ENCODE results near the gene VAV2.
"Not testable (repeated sequence)": the region's sequence is repeated elsewhere in the genome, so short reads cannot be mapped to it uniquely, and the experiment has no call there.

Gene VAV2

DNA sequence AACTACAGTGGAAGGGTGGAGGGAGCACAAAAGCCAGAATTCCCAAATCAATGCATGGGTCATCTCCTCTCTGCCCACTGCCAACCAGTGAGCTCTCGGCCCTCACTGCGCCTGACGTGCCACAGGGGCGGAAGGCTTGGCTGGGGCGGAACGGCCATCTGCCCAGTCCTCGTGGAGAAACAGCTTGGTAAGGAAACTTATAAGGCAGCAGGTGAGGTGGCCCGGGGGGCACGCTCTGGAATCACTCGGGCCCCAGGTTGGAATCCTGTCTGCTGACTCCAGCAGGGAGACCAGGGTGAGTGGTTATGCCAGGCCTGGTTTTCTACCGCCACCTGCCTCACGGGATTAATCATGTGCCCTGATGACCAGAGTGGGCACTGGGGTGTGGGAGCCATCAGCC lies 52.3 kb downstream of the VAV2 start:
- in situ Hi-C loops (cut with HindIII; ENCODE audit: low sequenced_read_pairs) = no loop called here

DNA sequence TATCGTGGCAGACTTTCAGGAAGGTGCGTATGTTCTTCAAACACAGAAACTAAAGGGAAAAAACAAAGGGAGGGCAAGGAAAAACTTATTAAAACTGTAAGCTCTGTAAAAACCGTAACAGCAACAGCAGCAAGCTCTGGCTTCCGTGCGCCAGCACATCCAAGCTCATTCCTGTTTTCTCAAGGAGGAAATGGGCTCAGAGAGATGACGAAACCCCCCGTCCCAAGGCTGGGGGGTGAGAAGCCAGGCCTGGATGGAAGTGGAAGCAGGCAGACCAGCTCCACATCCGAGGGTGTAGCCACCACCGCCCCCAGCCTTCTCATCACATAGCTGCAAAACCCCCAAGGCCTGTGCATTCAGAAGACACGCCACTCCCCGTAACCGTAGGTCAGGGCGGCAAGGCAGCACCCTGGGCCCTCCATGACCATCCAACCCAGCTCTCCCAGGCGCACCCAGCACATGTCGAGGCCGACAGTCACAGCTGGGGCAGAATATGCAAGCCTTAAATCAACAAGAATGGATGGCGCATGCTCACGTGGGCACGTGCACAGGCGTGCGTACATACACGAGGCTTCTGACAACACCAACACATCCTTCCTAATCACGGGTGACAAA lies 52.8 kb downstream of the VAV2 start:
- in situ Hi-C loops (cut with HindIII; ENCODE audit: low sequenced_read_pairs) = no loop called here

DNA sequence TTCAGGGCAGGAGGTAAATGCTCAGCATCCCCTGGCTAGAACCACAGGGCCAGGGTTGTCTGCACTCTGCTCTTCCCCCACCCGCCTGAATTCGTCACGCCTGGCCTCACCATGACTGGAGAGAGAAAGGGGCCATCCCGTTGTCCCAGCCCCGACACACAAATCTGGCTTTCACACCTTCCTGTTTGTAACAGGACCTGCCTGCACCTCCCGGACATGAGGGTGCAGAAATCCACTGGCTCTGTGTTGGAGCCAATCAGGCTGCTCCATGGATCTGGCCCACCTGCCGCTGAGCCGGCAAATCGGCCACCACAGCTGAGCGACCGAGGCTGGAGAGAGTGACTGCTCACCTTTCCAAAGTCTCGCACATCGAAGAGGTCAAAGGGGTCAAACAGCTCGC lies 53.4 kb downstream of the VAV2 start:
- in situ Hi-C loops (cut with HindIII; ENCODE audit: low sequenced_read_pairs) = no loop called here

DNA sequence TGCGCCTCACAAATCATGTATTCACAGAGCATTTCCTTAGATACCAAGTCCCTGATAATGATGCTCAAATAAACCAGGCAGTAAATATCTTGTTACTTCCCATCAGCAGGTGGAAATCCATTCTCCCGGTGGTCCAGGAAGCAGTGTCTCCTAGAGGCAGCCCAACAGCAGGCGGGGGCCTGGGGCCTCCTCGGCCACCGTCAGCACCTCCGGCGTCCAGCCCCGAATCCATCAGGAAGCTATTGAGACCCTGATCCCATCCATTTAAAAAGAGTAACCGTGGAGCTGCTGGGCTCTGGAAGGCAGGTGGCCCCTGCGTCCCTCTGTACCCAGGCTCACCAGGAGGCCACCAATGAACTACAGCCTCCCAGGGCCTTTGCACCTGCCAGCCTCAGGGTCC lies 54.0 kb downstream of the VAV2 start:
- in situ Hi-C loops (cut with HindIII; ENCODE audit: low sequenced_read_pairs) = no loop called here

DNA sequence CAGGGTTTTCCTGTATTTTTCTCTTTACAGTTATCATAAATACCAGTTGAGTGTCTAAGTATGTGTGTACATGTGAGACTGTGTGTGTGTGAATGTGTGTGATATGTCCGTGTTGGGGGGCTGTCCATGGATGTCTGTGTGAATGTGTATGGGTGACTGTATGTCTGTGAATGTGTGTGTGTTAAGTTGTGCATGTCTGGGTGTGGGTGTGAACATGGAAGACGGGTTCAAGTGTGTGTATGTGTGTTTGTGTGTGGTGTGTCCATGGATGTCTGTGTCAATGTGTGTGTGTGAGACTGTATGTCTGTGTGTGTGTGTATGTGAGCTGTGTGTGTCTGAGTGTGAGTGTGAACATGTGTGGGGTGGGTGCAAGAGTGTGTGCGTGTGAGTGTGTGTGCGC lies 55.0 kb downstream of the VAV2 start:
- in situ Hi-C loops (cut with HindIII; ENCODE audit: low sequenced_read_pairs) = no loop called here

DNA sequence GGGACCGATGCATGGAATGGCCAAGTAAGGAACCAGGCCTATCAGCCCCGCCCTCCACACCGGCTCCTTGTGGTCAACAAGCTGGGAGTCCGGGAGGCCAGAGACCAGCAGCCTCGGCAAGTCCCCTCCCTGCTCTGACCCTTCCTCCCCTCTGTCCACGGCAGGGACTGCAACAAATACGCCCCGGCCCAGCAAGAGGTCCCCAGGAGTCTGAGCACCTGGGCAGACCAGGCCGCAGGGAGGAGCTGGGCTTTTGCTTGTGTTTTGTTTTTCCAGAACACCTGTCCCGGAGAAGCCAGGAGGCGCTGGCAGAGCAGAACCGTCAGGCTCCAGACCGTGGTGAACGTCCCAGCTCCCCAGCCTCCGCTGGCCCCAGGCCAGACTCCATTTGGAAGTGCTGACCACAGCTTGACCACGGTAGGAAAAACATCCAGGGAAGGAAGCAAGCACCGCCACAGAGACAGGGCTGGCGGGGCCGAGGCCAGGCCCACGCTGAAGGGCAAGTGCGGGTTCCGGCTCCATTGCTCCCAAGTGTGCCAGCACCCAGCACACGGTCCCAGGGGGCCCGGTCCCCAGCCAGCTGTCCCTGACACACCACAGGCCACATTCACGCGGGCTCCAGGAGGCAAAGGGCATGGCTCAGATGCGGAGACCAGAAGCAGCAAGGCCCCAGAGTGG lies 56.7 kb downstream of the VAV2 start:
- in situ Hi-C loops (cut with HindIII; ENCODE audit: low sequenced_read_pairs) = no loop called here

DNA sequence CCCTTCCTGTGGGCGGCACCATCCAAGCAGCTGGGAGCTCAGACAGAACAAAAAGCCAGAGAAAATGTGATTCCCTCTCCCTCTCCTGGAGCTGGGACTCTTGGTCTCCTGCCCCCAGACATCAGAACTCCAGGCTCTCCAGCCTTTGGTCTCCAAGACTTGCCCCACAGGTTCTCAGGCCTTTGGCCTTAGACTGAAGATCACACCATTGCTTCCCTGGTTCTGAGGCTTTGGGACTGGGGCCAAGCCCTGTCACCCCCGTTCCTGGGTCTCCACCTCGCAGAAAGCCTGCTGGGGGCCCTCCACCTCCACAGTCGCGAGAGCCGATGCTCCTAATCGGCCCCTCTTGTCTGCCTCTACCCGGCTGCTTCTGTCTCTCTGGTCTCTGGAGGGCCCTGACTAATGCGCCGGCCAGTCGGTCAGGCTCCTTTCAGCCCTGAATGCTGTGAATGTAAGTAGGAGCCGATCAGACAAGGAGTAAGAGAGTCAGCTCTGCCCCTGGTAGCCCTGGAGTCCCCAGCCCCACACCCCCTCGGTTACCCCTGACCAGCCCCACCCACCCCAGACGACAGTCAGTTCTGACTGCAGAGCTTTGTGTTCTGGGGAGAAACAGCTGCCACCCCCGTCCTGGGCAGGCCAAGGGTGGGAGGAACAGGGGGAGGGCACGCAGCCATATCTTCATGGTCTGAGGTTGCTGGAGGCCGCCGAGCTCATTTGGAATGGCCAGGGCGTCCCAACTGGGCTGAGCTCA lies 57.5 kb downstream of the VAV2 start:
- in situ Hi-C loops (cut with HindIII; ENCODE audit: low sequenced_read_pairs) = loop anchor here (5.0 kb wide), 1 partner anchor 107 kb away; no protein-coding TSS in a partner anchor

DNA sequence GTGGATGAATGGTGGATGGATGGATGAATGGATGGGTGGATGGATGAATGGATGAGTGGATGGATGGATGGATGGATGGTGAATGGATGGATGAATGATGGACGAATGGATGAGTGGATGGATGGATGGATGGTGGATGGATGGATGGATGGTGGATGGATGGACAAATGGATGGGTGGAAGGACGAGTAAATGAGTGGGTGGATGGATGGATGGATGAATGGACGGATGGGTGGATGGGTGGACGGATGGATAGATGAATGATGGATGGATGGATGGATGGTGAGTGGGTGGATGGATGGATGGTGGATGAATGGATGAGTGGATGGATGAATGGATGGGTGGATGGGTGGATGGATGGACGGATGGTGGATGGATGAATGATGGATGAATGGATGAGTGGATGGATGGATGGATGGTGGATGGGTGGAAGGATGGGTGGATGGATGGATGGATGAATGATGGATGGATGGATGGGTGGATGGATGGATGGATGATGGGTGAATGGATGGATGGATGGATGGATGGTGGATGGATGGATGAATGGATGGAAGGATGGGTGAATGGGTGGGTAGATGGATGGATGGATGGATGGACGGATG lies 58.6 kb downstream of the VAV2 start:
- in situ Hi-C loops (cut with HindIII; ENCODE audit: low sequenced_read_pairs) = loop anchor here (5.0 kb wide), 1 partner anchor 106 kb away; no protein-coding TSS in a partner anchor

DNA sequence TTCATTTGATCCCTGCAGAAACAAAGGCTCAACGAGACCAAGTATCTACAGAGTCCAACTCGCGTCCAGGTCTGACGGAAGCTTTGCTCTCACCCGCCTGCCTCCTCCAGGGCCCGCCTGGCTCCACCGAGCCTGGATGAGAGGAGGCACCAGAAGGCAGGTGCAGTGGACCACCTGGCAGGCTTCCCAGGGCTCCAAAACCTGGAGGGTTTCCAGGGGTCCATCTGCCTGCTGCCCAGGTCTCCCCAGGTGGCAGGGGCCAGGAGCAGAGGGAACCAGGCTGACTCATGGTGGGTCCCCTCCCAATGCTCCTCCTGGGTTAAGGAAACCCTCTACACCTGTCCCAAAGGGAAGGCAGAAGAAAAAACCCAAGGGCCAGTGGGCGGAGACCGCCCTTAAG lies 59.5 kb downstream of the VAV2 start:
- in situ Hi-C loops (cut with HindIII; ENCODE audit: low sequenced_read_pairs) = loop anchor here (5.0 kb wide), 1 partner anchor 105 kb away; no protein-coding TSS in a partner anchor

DNA sequence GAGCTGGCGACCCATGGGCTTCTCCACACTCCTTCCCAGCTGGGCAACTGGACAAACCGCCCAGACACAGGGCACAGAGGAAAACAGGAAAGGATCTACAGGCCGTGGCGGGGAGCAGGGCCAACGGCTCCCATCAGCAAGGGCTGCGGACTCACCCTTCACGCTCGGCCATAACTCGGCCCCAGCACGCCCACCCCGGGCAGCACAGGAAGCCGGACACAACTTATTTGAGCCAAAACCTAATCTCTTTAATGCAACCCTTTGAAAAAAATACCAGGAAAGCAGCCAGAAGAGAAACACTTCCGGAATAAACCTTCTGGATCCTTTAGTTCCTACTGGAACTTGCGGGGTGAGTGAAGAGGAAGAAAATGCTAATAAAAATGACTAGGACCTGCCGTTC lies 59.9 kb downstream of the VAV2 start:
- in situ Hi-C loops (cut with HindIII; ENCODE audit: low sequenced_read_pairs) = loop anchor here (5.0 kb wide), 1 partner anchor 105 kb away; no protein-coding TSS in a partner anchor

DNA sequence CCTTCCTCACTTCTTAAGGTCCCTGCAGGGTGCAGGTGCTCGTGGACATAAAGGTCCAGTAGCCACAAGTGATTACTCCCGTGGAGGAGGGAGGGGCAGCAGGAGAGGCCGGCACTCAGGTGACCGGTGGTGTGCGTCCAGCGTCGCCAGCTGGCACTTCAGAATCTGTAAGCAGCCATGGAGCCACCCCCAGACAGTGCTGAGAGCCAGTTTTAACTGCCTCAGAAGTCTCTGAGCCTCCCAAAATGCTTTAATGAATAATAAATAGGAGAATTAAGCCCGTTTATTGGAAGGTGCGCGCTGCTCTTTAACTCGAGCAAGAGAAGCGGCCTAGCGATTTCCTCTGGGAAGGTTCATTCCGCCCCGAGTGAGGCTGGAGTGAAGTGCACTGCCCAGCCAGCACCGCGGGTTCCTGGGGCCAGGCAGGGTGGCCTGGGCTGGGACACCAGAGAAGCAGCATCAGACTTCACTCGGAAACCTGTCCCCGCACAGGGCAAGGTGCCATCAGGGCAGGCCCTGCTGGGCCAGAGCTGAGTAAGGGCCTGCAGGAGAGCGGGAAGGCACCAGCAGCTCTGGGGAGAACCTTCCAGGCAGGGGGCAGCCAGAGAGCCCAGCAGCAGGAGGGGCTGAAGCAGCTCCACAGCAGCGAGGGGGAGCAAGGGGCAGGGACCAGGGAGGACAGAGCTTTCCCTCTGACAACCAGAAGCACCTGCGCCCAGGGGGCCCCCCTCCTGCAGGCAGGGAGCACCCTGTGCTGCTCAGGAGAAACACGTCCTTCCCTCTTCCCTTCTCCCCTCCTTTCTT lies 61.2 kb downstream of the VAV2 start:
- in situ Hi-C loops (cut with HindIII; ENCODE audit: low sequenced_read_pairs) = loop anchor here (5.0 kb wide), 1 partner anchor 104 kb away; no protein-coding TSS in a partner anchor

DNA sequence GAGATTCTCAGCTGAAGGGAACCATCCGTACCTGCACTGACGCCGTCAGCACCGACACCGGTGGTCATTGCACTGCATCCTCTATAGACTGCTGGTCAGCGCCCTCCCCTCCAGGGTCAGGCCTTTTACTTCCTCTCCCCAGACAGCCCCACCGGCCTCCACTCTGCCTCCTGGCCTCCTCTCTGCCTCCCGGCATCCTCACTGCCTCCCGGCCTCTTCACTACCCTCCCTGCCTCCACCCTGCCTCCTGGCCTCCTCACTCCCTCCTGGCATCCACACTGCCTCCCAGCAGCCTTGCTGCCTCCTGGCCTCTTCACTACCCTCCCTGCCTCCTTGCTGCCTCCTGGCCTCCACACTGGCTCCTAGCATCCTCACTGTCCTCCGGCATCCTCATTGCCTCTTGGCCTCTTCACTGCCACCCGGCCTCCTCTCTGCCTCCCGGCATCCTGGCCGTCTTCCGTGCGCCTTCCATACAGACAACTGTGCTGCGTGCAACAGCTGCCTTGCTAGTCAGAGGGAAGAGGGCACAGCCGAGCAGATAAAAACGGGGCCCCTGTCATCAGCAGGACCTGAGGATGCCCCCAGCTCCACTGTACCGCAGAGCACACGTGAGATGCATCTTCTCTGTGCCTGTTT lies 62.0 kb downstream of the VAV2 start:
- in situ Hi-C loops (cut with HindIII; ENCODE audit: low sequenced_read_pairs) = loop anchor here (5.0 kb wide), 1 partner anchor 103 kb away; no protein-coding TSS in a partner anchor

DNA sequence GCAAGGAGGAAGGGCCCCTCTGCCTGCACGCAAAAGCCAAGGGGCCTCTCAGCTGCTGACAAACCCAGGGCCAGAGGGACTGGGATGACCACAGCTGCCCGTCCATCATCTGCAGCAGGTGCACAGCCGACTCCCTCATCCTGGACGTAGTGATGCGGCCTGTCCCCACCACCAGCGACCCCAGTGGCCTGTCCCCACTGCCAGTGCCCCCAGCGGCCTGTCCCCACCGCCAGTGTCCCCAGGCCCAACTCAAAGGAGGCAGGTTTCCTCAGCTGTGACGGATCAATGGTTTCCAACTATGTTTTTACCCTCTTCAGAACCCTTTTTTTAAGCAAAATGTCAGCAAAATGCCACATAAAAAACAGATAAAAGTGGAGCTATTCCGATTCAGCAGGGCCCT lies 62.5 kb downstream of the VAV2 start:
- in situ Hi-C loops (cut with HindIII; ENCODE audit: low sequenced_read_pairs) = no loop called here

DNA sequence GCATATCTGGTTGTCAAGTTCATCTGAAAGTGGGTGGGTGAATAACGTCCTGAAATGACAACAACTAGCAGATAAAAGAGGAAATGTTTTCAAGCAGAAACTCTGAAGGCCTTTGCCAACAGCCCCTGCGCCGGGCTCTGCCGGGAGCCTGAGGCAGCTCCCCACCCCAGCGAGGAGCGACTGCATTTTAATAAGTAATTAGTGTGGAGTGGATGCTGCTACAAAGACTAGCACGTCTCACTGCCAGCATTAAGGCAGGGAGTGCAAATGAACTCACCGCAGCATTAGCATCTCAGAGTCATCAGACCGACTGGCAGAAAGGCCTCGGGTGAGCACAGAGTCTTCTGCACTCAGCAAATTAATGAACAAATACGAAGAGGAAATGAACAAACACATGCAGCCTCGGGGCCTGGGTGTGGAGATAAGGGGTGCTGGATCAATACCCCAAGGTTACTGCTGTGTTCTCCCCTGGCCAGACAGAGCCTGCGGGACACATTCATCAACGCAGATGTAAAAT lies 63.8 kb downstream of the VAV2 start:
- in situ Hi-C loops (cut with HindIII; ENCODE audit: low sequenced_read_pairs) = no loop called here

DNA sequence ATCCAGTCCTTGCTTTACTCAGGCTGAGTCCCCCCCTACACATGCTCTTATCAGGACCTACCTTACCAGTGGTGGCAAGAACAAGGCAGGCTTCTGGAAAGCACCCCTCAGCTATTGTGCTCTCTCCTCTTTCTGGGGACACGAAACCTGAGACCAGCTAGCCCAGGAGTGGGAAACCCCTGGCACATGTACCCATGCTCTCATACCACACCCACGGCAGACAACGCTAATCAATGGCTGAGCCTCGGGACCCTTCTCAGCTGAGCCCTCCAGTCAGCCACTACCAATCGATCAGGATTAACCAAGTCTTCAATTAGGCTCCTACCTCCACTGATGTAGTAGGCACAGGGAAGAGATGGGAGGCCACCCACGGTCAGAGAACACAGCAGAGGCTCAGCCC lies 65.1 kb downstream of the VAV2 start:
- in situ Hi-C loops (cut with HindIII; ENCODE audit: low sequenced_read_pairs) = no loop called here

DNA sequence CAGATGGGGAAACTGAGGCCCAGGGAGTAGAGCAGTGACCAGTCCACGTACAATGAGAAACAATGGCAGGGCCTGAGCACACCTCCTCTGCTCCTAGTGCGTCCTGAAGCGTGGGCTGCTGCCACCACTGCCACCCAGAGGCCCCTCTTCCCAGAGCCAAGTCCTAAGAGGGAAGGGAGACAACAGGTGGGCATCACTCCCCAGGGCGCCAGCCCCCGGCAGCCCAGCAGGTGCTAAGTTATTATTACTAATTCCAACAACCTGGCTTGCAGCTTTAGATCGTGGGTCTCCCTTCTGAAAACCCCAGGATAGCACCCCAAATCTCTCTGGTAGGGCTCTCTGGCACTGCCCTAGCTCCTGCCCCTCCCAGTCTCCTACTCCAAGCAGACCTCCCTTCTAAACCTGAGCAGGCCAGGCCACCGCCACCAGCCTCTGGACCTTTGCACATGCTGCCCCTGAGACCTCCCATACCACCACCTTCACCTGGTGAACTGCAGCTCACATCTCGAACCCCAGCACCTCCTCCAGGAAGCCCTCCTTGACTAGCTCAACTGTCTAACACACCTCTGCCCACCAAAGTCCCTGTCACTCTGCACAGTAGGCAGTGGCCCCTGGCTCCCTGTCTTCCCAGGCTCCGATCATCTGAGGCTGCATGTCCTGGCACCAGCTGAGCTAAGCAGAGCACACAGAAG lies 65.8 kb downstream of the VAV2 start:
- in situ Hi-C loops (cut with HindIII; ENCODE audit: low sequenced_read_pairs) = no loop called here

DNA sequence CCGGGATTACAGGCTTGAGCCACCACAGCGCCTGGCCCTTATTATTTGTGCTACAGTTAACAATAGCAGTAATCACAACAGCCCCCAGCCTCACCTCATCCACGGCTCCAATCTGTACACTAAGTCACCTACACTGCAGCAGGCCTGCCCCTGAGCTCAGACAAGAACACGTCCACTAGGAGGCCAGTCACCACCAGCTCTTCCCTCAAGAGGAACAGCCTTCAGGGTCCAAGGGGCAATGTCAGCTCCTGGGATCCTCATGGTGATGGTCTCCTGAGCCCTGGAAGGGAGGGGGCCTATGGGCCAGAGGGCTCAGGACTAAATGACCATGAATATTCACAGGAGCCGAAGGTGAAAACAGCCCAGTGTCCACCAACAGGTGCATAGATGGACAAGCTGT lies 67.7 kb downstream of the VAV2 start:
- in situ Hi-C loops (cut with HindIII; ENCODE audit: low sequenced_read_pairs) = no loop called here

DNA sequence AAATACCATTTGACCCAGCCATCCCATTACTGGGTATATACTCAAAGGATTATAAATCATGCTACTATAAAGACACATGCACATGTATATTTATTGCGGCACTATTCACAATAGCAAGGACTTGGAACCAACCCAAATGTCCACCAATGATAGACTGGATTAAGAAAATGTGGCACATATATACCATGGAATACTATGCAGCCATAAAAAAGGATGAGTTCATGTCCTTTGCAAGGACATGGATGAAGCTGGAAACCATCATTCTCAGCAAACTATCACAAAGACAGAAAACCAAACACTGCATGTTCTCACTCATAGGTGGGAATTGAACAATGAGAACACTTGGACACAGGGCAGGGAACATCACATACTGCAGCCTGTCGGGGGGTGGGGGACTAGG lies 68.5 kb downstream of the VAV2 start:
- in situ Hi-C loops (cut with HindIII; ENCODE audit: low sequenced_read_pairs) = not testable (repeated sequence)

DNA sequence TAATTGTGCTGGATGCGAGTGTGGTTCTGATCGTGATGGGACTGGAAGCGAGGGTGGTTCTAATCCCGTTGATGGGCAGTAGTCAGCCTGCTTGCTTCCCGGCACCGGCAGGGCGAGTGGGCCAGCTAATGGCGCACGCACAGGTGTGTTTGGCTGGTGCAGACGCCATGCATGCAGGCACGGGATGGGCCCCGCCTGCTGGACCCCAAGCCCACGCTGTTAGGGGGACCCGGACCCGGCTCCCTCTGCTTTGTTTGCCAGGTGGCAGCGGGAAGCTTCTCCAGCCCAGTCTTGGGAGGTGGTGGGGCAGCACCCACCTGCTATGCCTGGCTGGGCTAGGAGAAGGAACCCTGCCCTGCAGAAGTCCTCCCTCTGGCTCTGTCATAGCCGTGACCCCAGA lies 70.3 kb downstream of the VAV2 start:
- in situ Hi-C loops (cut with HindIII; ENCODE audit: low sequenced_read_pairs) = no loop called here

Measured in endothelial cell of hepatic sinusoid (primary cell).